Transverse colon (tissue), 4 donors: ENCODE data around the gene MROH2A.

ENCODE experiments used
- EP300 ChIP-seq: sonication (generic); formaldehyde crosslinking; IDR thresholded peaks from one replicate; pipeline ENCODE4 v1.6.1; 2017; ENCODE audit warnings: antibody characterized with exemption, low read depth
- POLR2A ChIP-seq: fragments of 450-650 bp; IDR thresholded peaks from one replicate; pipeline ENCODE4 v1.6.1; 2016; ENCODE audit warnings: antibody characterized with exemption, mild to moderate bottlenecking, moderate library complexity
- POLR2AphosphoS5 ChIP-seq, 3 donors: sonication (generic); formaldehyde crosslinking; IDR thresholded peaks; one replicate each; pipeline ENCODE4 v1.6.1; 2016; ENCODE audit warnings: antibody characterized with exemption in 3 of 3
- TF ChIP-seq, protein P1 (sequence below), 5 experiments: fragments of 200-600 bp in 3 of 5; fragments of 450-650 bp in 2 of 5; sonication (generic) in 3 of 5; IDR thresholded peaks; 1 replicate in 2 of 5; 2 replicates in 3 of 5; pipeline ENCODE4 v1.5.1; 2016 to 2017; ENCODE audit warnings: antibody characterized with exemption in 5 of 5, inconsistent platforms in 3 of 5, mild to moderate bottlenecking in 2 of 5, moderate library complexity in 1 of 5

DNA sequence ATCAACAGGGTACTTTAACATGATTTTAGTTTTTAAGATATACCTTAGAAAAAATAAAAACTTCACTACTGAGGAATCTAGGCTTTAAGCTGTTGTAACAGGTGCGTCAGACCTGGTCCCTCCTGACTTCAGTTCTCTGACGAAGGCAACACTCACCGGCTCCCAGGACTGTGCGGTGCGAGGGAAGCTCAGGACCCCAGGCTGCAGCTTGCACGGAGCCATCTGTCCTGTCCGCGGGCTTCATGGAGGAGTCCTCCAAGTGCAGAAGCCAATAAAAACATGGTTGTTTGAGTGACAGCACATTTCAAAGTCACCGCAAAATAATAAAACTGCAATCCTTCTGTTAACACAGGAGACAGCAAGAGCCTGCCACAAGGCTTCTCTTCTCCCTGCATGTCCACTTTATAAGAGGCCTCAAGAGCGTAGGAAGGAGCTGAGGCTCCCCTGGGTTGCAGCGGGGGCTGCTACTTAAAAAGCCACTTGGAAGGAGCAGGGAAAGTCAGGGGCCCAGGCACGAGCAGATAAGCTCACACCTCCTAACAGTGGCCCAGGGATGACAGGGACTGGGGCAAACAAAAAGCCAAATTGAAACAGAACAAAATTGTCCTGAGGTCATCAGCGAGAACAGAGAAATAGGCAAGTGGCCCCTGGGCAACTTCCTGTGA, 71.6 kb downstream of the MROH2A start:
- TF ChIP-seq, protein P1, sequence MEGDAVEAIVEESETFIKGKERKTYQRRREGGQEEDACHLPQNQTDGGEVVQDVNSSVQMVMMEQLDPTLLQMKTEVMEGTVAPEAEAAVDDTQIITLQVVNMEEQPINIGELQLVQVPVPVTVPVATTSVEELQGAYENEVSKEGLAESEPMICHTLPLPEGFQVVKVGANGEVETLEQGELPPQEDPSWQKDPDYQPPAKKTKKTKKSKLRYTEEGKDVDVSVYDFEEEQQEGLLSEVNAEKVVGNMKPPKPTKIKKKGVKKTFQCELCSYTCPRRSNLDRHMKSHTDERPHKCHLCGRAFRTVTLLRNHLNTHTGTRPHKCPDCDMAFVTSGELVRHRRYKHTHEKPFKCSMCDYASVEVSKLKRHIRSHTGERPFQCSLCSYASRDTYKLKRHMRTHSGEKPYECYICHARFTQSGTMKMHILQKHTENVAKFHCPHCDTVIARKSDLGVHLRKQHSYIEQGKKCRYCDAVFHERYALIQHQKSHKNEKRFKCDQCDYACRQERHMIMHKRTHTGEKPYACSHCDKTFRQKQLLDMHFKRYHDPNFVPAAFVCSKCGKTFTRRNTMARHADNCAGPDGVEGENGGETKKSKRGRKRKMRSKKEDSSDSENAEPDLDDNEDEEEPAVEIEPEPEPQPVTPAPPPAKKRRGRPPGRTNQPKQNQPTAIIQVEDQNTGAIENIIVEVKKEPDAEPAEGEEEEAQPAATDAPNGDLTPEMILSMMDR (IDR thresholded peaks at IDR 0.05): no peak
- TF ChIP-seq POLR2A (no peak), POLR2AphosphoS5 (IDR thresholded peaks at IDR 0.05) (no peak), EP300 (no peak)
